HL-60 (cell line): Measurements from ENCODE around the gene CALHM6.

Experiments used
- CTCF ChIP-seq: IDR thresholded peaks from one replicate; pipeline ENCODE4 v1.5.1; 2011; ENCODE audit warnings: low read length, control low read depth, inconsistent platforms; ENCODE audit not compliant: insufficient read depth
- POLR2AphosphoS5 ChIP-seq: IDR thresholded peaks from 2 replicates; pipeline ENCODE4 v1.6.1; 2012; ENCODE audit warnings: low read depth
- TF ChIP-seq, protein P1 (sequence below): IDR thresholded peaks from 2 replicates; pipeline ENCODE4 v1.6.1; 2012; ENCODE audit warnings: low read depth; ENCODE audit not compliant: insufficient replicate concordance

DNA sequence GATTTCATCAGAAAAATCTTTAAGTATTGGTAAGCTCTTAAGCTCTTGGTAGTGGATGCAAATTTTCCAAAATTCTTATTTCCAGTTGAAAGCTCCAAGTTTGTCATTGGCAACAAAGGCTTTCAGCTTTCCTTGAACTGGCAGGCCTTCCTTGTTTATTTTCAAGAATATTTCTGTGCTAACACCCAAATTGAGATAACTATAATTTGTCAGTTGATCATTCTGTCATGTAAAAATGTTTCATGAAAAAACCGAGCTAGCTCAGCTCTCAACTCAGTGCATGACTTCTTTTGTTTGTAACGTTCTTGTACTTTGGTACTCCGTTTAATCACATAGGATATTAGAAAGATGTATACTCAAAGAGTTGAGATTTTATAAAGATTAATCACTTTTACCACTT lies 38.9 kb upstream of the CALHM6 start:
- no peak for TF ChIP-seq CTCF
- TF ChIP-seq, protein P1, sequence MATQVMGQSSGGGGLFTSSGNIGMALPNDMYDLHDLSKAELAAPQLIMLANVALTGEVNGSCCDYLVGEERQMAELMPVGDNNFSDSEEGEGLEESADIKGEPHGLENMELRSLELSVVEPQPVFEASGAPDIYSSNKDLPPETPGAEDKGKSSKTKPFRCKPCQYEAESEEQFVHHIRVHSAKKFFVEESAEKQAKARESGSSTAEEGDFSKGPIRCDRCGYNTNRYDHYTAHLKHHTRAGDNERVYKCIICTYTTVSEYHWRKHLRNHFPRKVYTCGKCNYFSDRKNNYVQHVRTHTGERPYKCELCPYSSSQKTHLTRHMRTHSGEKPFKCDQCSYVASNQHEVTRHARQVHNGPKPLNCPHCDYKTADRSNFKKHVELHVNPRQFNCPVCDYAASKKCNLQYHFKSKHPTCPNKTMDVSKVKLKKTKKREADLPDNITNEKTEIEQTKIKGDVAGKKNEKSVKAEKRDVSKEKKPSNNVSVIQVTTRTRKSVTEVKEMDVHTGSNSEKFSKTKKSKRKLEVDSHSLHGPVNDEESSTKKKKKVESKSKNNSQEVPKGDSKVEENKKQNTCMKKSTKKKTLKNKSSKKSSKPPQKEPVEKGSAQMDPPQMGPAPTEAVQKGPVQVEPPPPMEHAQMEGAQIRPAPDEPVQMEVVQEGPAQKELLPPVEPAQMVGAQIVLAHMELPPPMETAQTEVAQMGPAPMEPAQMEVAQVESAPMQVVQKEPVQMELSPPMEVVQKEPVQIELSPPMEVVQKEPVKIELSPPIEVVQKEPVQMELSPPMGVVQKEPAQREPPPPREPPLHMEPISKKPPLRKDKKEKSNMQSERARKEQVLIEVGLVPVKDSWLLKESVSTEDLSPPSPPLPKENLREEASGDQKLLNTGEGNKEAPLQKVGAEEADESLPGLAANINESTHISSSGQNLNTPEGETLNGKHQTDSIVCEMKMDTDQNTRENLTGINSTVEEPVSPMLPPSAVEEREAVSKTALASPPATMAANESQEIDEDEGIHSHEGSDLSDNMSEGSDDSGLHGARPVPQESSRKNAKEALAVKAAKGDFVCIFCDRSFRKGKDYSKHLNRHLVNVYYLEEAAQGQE, result no peak
- TF ChIP-seq POLR2AphosphoS5, result no peak
